Tibial nerve (tissue), 4 donors: ENCODE results near the gene NLRP9. TPM values are rescaled to one million over a fixed set of nuclear protein-coding genes. Genes with fewer than 3 reads are reported as not detected.

ENCODE experiments used
- DNase-seq, 2 donors: peaks; one replicate each; pipeline ENCODE4 v3.0.0-alpha.2; 2019; ENCODE audit warnings: low spot score in 2 of 2
- H3K27ac ChIP-seq, 4 donors: fragments of 200-600 bp; sonication (generic) in 3 of 4; one replicate each; pipeline ENCODE4 v1.5.1; 2017 to 2019; ENCODE audit warnings: mild to moderate bottlenecking in 1 of 4
- H3K27me3 ChIP-seq, 2 donors: fragments of 200-600 bp; sonication (generic) in 1 of 2; one replicate each; pipeline versions ENCODE4 v1.5.1 to v1.6.0; 2017 to 2019
- H3K36me3 ChIP-seq, 3 donors: fragments of 200-600 bp; sonication (generic); one replicate each; pipeline ENCODE4 v1.5.1; 2018 to 2019
- H3K4me1 ChIP-seq, 4 donors: fragments of 200-600 bp; sonication (generic) in 3 of 4; one replicate each; pipeline ENCODE4 v1.5.1; 2017 to 2019
- H3K4me3 ChIP-seq, 4 donors: fragments of 200-600 bp; sonication (generic) in 3 of 4; one replicate each; pipeline ENCODE4 v1.5.1; 2017 to 2019; ENCODE audit warnings: mild to moderate bottlenecking in 1 of 4, moderate library complexity in 1 of 4
- H3K9me3 ChIP-seq, 4 donors: fragments of 200-600 bp; sonication (generic) in 3 of 4; one replicate each; pipeline ENCODE4 v1.5.1; 2017 to 2019
- EP300 ChIP-seq, 2 donors: sonication (generic); formaldehyde crosslinking; IDR thresholded peaks; one replicate each; pipeline ENCODE4 v1.6.1; 2017; ENCODE audit warnings: antibody characterized with exemption in 2 of 2, mild to moderate bottlenecking in 1 of 2
- POLR2A ChIP-seq, 2 donors: fragments of 450-650 bp; IDR thresholded peaks; one replicate each; pipeline ENCODE4 v1.6.1; 2017; ENCODE audit warnings: antibody characterized with exemption in 2 of 2, mild to moderate bottlenecking in 2 of 2, moderate library complexity in 2 of 2
- WGBS, 2 donors: methylation state at CpG; one replicate each; pipeline ENCODE4 v1.1.5; 2018; 5-methylcytosine and 5-hydroxymethylcytosine counted together
- total RNA-seq, 4 donors: library from RNA; depleted of rRNA; stranded (reverse); fragments of >200 nt; gene quantifications; one replicate each; pipeline ENCODE4 v1.1.0, GENCODE V29; 2016
- TF ChIP-seq, protein P1 (sequence below), 5 experiments: fragments of 200-600 bp in 3 of 5; fragments of 450-650 bp in 2 of 5; sonication (generic) in 3 of 5; IDR thresholded peaks; one replicate each; pipeline ENCODE4 v1.5.1; 2016 to 2019; ENCODE audit warnings: antibody characterized with exemption in 5 of 5, mild to moderate bottlenecking in 3 of 5, moderate library complexity in 2 of 5

The NLRP9 gene
- total RNA-seq, 4 donors from 2014 or later, result not detected

DNA sequence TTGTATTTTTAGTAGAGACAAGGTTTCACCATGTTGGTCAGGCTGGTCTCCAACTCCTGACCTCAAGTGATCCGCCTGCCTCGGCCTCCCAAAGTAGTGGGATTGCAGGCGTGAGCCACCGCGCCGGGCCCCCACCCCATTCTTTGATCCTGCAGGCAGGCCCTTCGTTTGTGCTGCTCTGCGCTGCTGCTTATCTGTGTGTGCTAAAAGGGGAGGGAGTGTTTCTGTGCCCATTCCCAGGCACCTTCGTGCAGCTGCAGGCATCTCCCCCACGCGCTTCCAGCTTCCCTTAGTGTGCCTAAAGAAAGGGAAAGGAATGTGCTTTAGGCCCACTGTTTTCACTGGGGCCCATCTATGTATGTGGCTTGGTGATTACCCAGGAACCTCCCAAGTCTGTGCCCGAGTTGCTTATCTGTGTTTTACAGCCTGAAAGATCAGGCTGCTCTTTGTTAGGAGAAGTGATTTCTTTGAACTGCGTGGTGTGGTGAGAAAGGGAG, 36.0 kb downstream of the NLRP9 start:
- Histone ChIP-seq H3K36me3 (peaks cover 0 to 76% (median 0%) of the 10 kb centered on the region in 3 donors), H3K4me3 (no peak overlapping the region), H3K4me1 (no peaks in the 10 kb centered on the region), H3K9me3 (peaks cover 0 to 17% (median 0%) of the 10 kb centered on the region in 4 donors), H3K27ac (no peak overlapping the region), H3K27me3 (no peaks in the 10 kb centered on the region)
- no peak for DNase-seq
- 69 to 74% methylated on average over 9 to 13 of the region's 13 CpGs for WGBS, 2 donors
- TF ChIP-seq POLR2A (IDR thresholded peaks at IDR 0.05), result no peak
- TF ChIP-seq, protein P1, sequence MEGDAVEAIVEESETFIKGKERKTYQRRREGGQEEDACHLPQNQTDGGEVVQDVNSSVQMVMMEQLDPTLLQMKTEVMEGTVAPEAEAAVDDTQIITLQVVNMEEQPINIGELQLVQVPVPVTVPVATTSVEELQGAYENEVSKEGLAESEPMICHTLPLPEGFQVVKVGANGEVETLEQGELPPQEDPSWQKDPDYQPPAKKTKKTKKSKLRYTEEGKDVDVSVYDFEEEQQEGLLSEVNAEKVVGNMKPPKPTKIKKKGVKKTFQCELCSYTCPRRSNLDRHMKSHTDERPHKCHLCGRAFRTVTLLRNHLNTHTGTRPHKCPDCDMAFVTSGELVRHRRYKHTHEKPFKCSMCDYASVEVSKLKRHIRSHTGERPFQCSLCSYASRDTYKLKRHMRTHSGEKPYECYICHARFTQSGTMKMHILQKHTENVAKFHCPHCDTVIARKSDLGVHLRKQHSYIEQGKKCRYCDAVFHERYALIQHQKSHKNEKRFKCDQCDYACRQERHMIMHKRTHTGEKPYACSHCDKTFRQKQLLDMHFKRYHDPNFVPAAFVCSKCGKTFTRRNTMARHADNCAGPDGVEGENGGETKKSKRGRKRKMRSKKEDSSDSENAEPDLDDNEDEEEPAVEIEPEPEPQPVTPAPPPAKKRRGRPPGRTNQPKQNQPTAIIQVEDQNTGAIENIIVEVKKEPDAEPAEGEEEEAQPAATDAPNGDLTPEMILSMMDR (IDR thresholded peaks at IDR 0.05), result no peak
- no peak for TF ChIP-seq EP300 (IDR thresholded peaks at IDR 0.05)

GRCh38 chr19:55700813-55701212, 37.4 kb downstream of the NLRP9 start:
- Histone ChIP-seq H3K4me3 (no peak overlapping the region), H3K36me3 (peaks cover 0 to 89% (median 0%) of the 10 kb centered on the region in 3 donors), H3K27me3 (no peaks in the 10 kb centered on the region), H3K27ac (no peak overlapping the region), H3K9me3 (peaks cover 0 to 17% (median 0%) of the 10 kb centered on the region in 4 donors), H3K4me1 (no peaks in the 10 kb centered on the region)
- TF ChIP-seq, protein P1 (IDR thresholded peaks at IDR 0.05), result no peak
- TF ChIP-seq EP300 (IDR thresholded peaks at IDR 0.05), result no peak
- no peak for TF ChIP-seq POLR2A (IDR thresholded peaks at IDR 0.05)
- WGBS, 2 donors, result 95 to 97% methylated on average over 12 of the region's 12 CpGs
- DNase-seq, result no peak

- no peak for DNase-seq
- H3K36me3 ChIP-seq, result peaks cover 0 to 96% (median 0%) of the 10 kb centered on the region in 3 donors
- no peaks in the 10 kb centered on the region for H3K4me1 ChIP-seq
- H3K27ac ChIP-seq, result no peak overlapping the region
- 84 to 85% methylated on average over 11 of the region's 11 CpGs for WGBS, 2 donors
- TF ChIP-seq EP300 (IDR thresholded peaks at IDR 0.05) (no peak), POLR2A (IDR thresholded peaks at IDR 0.05) (no peak)
- TF ChIP-seq, protein P1 (IDR thresholded peaks at IDR 0.05), result no peak
- H3K27me3 ChIP-seq, result no peaks in the 10 kb centered on the region
- peaks cover 0 to 11% (median 0%) of the 10 kb centered on the region in 4 donors for H3K9me3 ChIP-seq
- no peak overlapping the region for H3K4me3 ChIP-seq
These were observed 39.0 kb downstream of the NLRP9 start for GRCh38 chr19:55699221-55699620.

- Histone ChIP-seq H3K36me3 (peaks cover 0 to 96% (median 0%) of the 10 kb centered on the region in 3 donors), H3K4me1 (no peaks in the 10 kb centered on the region), H3K27ac (no peak overlapping the region), H3K9me3 (peaks cover 0 to 1% (median 0%) of the 10 kb centered on the region in 4 donors), H3K27me3 (no peaks in the 10 kb centered on the region), H3K4me3 (no peak overlapping the region)
- TF ChIP-seq, protein P1 (IDR thresholded peaks at IDR 0.05), result no peak
- no peak for TF ChIP-seq POLR2A (IDR thresholded peaks at IDR 0.05)
- TF ChIP-seq EP300 (IDR thresholded peaks at IDR 0.05), result no peak
- WGBS, 2 donors, result 91 to 95% methylated on average over 17 of the region's 17 CpGs
- no peak for DNase-seq
These were observed 39.9 kb downstream of the NLRP9 start for GRCh38 chr19:55698256-55698655.

- Histone ChIP-seq H3K27ac (no peak overlapping the region), H3K4me1 (no peaks in the 10 kb centered on the region), H3K9me3 (no peaks in the 10 kb centered on the region), H3K36me3 (peaks cover 0 to 98% (median 3%) of the 10 kb centered on the region in 3 donors), H3K27me3 (no peaks in the 10 kb centered on the region), H3K4me3 (no peak overlapping the region)
- 87 to 99% methylated on average over 8 of the region's 8 CpGs for WGBS, 2 donors
- TF ChIP-seq EP300 (IDR thresholded peaks at IDR 0.05), result no peak
- no peak for TF ChIP-seq POLR2A (IDR thresholded peaks at IDR 0.05)
- TF ChIP-seq, protein P1 (IDR thresholded peaks at IDR 0.05), result no peak
- no peak for DNase-seq
These were observed 40.5 kb downstream of the NLRP9 start for GRCh38 chr19:55697698-55698097.
